Measurements from ENCODE around the gene CD300LF. TPM values are rescaled to one million over a fixed set of nuclear protein-coding genes. Genes with fewer than 3 reads are reported as not detected.

The CD300LF gene
- total RNA-seq, 1 experiment from 2014 or later, result not detected

DNA sequence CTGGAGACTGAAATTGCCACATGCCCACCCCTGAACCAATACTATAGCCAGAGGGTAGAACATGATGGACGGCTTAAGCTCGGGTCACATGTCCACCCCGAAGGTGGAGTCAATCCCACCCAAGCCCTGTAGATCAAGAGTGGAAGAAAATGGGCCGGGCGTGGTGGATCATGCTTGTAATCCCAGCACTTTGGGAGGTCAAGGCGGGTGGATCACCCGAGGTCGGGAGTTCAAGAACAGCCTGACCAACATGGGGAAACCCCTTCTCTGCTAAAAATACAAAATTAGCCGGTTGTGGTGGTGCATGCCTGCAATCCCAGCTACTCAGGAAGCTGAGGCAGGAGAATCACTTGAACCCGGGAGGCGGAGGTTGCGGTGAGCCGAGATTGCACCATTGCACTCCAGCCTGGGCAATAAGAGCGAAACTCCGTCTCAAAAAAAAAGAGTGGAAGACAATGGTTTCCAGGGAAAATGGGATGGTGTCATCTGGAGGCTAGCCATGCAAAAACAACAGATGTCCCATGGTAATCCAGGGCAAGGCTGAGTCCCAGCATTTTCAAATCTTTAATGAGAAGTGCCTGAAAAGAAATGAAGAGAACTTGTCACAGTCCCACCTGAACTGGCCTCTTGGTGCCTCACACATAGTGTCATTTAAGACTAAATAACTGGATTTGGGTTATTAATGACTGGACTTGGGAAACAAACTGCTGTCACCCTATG lies 30.1 kb downstream of the CD300LF start:
- Histone ChIP-seq H3K14ac (ENCODE audit: insufficient read depth, low read length) (no peak overlapping the region), H2BK15ac (ENCODE audit: low read depth, low read length) (no peak overlapping the region), H3K27me3 (ENCODE audit: insufficient read depth, low read length) (no peaks in the 10 kb centered on the region), H3K23me2 (ENCODE audit: insufficient read length, low read depth, low read length, poor library complexity, severe bottlenecking) (no peaks in the 10 kb centered on the region), H2AFZ (ENCODE audit: low read length) (no peak overlapping the region), H3K4me2 (ENCODE audit: insufficient read depth, insufficient read length, low read length) (no peak overlapping the region), H4K91ac (ENCODE audit: insufficient read length, low read depth, low read length) (no peak overlapping the region), H3K56ac (ENCODE audit: insufficient read length, low read depth, low read length) (no peak overlapping the region), H2BK5ac (ENCODE audit: insufficient read length, low read length) (no peak overlapping the region), H3K4ac (ENCODE audit: low read depth, low read length) (no peak overlapping the region), H2BK20ac (ENCODE audit: low read depth, low read length, poor library complexity, severe bottlenecking) (no peak overlapping the region), H2BK120ac (ENCODE audit: low read depth, low read length, poor library complexity, severe bottlenecking) (no peak overlapping the region), H3K23ac (ENCODE audit: insufficient read length, low read depth, low read length) (no peak overlapping the region), H3K79me1 (ENCODE audit: insufficient read depth, low read depth, low read length, poor library complexity, severe bottlenecking) (no peaks in the 10 kb centered on the region), H3K27ac (ENCODE audit: insufficient read length, low read depth, low read length) (no peak overlapping the region), H3K18ac (ENCODE audit: insufficient read length, low read depth, low read length) (no peak overlapping the region), H3K9ac (ENCODE audit: extremely low read depth, insufficient read length, low read length) (no peak overlapping the region), H3K4me1 (ENCODE audit: insufficient read depth, low read length) (peaks cover 4% of the 10 kb centered on the region; the same call in 1 of the 2 replicates), H4K8ac (replicated peaks; ENCODE audit: insufficient read length, low read depth, low read length) (no peak overlapping the region), H3K9me3 (ENCODE audit: control insufficient read depth, low read depth, low read length) (no peaks in the 10 kb centered on the region), H3K79me2 (ENCODE audit: insufficient read depth, low read length) (no peaks in the 10 kb centered on the region), H2BK12ac (ENCODE audit: insufficient read length, low read depth, low read length) (no peak overlapping the region), H4K20me1 (ENCODE audit: control insufficient read depth, insufficient read depth, insufficient read length) (no peaks in the 10 kb centered on the region), H3T11ph (ENCODE audit: low read length) (no peak overlapping the region), H2AK5ac (ENCODE audit: insufficient read length, low read length) (no peak overlapping the region), H4K5ac (ENCODE audit: insufficient read length, low read depth, low read length) (no peak overlapping the region)
- H3K4me3 Mint-ChIP-seq, result no peak overlapping the region
- H3K36me3 Mint-ChIP-seq (ENCODE audit: insufficient read depth in 1 of 3, low read depth in 3 of 3), result no peaks in the 10 kb centered on the region
- TF ChIP-seq, protein P1, sequence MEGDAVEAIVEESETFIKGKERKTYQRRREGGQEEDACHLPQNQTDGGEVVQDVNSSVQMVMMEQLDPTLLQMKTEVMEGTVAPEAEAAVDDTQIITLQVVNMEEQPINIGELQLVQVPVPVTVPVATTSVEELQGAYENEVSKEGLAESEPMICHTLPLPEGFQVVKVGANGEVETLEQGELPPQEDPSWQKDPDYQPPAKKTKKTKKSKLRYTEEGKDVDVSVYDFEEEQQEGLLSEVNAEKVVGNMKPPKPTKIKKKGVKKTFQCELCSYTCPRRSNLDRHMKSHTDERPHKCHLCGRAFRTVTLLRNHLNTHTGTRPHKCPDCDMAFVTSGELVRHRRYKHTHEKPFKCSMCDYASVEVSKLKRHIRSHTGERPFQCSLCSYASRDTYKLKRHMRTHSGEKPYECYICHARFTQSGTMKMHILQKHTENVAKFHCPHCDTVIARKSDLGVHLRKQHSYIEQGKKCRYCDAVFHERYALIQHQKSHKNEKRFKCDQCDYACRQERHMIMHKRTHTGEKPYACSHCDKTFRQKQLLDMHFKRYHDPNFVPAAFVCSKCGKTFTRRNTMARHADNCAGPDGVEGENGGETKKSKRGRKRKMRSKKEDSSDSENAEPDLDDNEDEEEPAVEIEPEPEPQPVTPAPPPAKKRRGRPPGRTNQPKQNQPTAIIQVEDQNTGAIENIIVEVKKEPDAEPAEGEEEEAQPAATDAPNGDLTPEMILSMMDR (conservative IDR thresholded peaks at IDR 0.05), result no peak
- no CpG with 5 or more reads among the region's 15 CpGs for WGBS (ENCODE audit: extremely low coverage, insufficient read length, low lambda C conversion rate)
- peaks cover 11% of the 10 kb centered on the region in 2 experiments for H3K4me1 Mint-ChIP-seq
- H3K9me3 Mint-ChIP-seq, result no peaks in the 10 kb centered on the region
- no peak overlapping the region for H3K27ac Mint-ChIP-seq
- DNase-seq, result no peak
- peaks cover 58% of the 10 kb centered on the region for H3K27me3 Mint-ChIP-seq (ENCODE audit: low read depth)
